C4-2B (cell line): Measurements from ENCODE around the gene CADM1.

ENCODE experiments used
- CTCF ChIP-seq: fragments of 450-650 bp; conservative IDR thresholded peaks from 2 replicates; pipeline ENCODE4 v1.5.1; 2017; ENCODE audit warnings: mild to moderate bottlenecking
- ZFX ChIP-seq: fragments of 450-650 bp; IDR thresholded peaks from 2 replicates; pipeline ENCODE4 v1.6.1; 2017

- TF ChIP-seq CTCF (no peak), ZFX (no peak)
Measured at GRCh38 chr11:115297330-115297729, 206.9 kb downstream of the CADM1 start.
